ENCODE data around the gene CWC22. TPM values are rescaled to one million over a fixed set of nuclear protein-coding genes. Genes with fewer than 3 reads are reported as not detected.

Gene CWC22
- total and polyA plus RNA-seq, 2 donors (not counting 3 experiments of a cell fraction or from before 2014, with no cell fraction given) = 1.8 to 15.7 TPM

DNA sequence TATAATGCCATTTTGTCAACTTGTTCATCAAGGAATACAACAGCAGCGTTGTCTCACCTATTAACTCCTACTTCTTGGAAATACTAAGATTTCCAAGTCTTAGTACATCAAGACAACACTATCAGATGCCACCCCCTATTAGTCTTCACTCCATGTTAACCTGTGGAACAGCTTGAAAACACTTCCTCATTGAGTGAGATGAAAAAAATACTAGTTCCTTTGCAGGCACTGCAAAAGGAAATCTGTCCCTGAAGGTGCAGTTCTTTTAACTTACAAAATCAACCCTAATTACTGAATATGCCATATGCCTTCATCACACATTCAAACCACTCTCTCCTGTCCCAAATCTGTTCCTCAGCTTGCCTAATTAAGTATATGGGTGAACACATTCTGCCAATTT lies 4.0 kb downstream of the CWC22 start:
- Histone ChIP-seq H3K4me3 (replicated peaks in 1 of 3; ENCODE audit: insufficient read depth in 1 of 3, low read depth in 1 of 3, low read length in 3 of 3) (no peak overlapping the region), H3K27me3 (ENCODE audit: control insufficient read depth in 2 of 2, insufficient read depth in 2 of 2, low read length in 2 of 2) (no peaks in the 10 kb centered on the region), H3K4me1 (ENCODE audit: control insufficient read depth, extremely low read depth, insufficient read depth, low read length) (peaks cover 6% of the 10 kb centered on the region), H3K9me3 (replicated peaks; ENCODE audit: control insufficient read depth, insufficient read depth, low read length) (no peaks in the 10 kb centered on the region), H3K9me1 (replicated peaks; ENCODE audit: control insufficient read depth, extremely low read depth, insufficient read depth, low read length) (no peaks in the 10 kb centered on the region), H4K20me1 (replicated peaks; ENCODE audit: control insufficient read depth, extremely low read depth, insufficient read depth, low read length) (no peaks in the 10 kb centered on the region), H3K27ac (ENCODE audit: insufficient read depth, low read depth, low read length) (no peak overlapping the region), H3K4me2 (ENCODE audit: insufficient read depth, low read length) (no peak overlapping the region), H2AFZ (ENCODE audit: low read depth, low read length) (no peak overlapping the region), H3K36me3 (ENCODE audit: control insufficient read depth in 2 of 2, extremely low read depth in 1 of 2, insufficient read depth in 2 of 2, low read length in 2 of 2) (no peaks in the 10 kb centered on the region), H3K79me2 (ENCODE audit: control insufficient read depth, insufficient read depth, low read length) (peaks cover 66% of the 10 kb centered on the region), H3K9ac (replicated peaks; ENCODE audit: extremely low read depth, insufficient read depth, low read length) (no peak overlapping the region)
- FAIRE-seq (no peak), DNase-seq (ENCODE audit: low read depth, low spot score) (no peak)
- dilution Hi-C loops (cut with MboI; ENCODE audit: extremely low pct_ligation_motif_present, low sequenced_read_pairs) (no loop called here), intact Hi-C loops (cut with micrococcal nuclease) (no loop called here)
- BruUV-seq (replicated peaks) = no TSS peak
- ChIA-PET POLR2A (no interaction called here), CTCF (no interaction called here)
- TF ChIP-seq POLR2AphosphoS5 (IDR thresholded peaks at IDR 0.05; ENCODE audit: insufficient read depth, low read depth, low read length) = no peak
- no peak for TF ChIP-seq MAX (IDR thresholded peaks at IDR 0.05; ENCODE audit: insufficient read depth, insufficient read length)
- no peak for TF ChIP-seq GATA2 (IDR thresholded peaks at IDR 0.05; ENCODE audit: insufficient read depth, insufficient read length, low read depth, low read length)
- no peak for TF ChIP-seq FOS (IDR thresholded peaks at IDR 0.05; ENCODE audit: borderline replicate concordance, insufficient read depth, low read length)
- TF ChIP-seq JUN (IDR thresholded peaks at IDR 0.05; ENCODE audit: borderline replicate concordance, insufficient read depth, insufficient read length, low read depth) = no peak
- no peak for TF ChIP-seq POLR2A (IDR thresholded peaks at IDR 0.05; ENCODE audit: low read depth, low read length)
- no peak for TF ChIP-seq EZH2 (IDR thresholded peaks at IDR 0.05; ENCODE audit: borderline replicate concordance, low read depth, low read length, severe bottlenecking)
- TF ChIP-seq MYC (IDR thresholded peaks at IDR 0.05; ENCODE audit: low read depth, low read length) = no peak
- TF ChIP-seq CTCF (IDR thresholded peaks at IDR 0.05; ENCODE audit: extremely low read depth in 1 of 2, insufficient read depth in 1 of 2, low read depth in 1 of 2, low read length in 2 of 2) = no peak
